HG03354 (cell line): ENCODE measurements around the gene SEC62.

Experiments used
- ATAC-seq: cut with Tn5 transposase; IDR thresholded peaks from one replicate; pipeline ENCODE4 v1.9.1; 2021; ENCODE audit warnings: mild to moderate bottlenecking; ENCODE audit not compliant: unreplicated experiment, poor library complexity, severe bottlenecking

SEC62 gene

GRCh38 chr3:170047133-170047404, 80.5 kb downstream of the SEC62 start:
- no peak for ATAC-seq
